IPS-20b (cell line): ENCODE measurements around the gene IMPDH2.

ENCODE experiments used
- H3K27ac ChIP-seq: one replicate; pipeline ENCODE4 v1.5.1; 2013; ENCODE audit warnings: low read length
- H3K27me3 ChIP-seq: 2 replicates; pipeline ENCODE4 v1.6.1; 2013; ENCODE audit warnings: mild to moderate bottlenecking, low read length, inconsistent platforms; ENCODE audit not compliant: insufficient read depth
- H3K36me3 ChIP-seq: 2 replicates; pipeline ENCODE4 v1.6.1; 2013; ENCODE audit warnings: low read depth, mild to moderate bottlenecking, inconsistent platforms, low read length, moderate library complexity; ENCODE audit not compliant: insufficient read depth
- H3K4me1 ChIP-seq: 2 replicates; pipeline ENCODE4 v1.6.1; 2013; ENCODE audit warnings: mild to moderate bottlenecking, control low read depth, inconsistent platforms, low read length, moderate library complexity; ENCODE audit not compliant: insufficient read depth
- H3K4me3 ChIP-seq: 2 replicates; pipeline ENCODE4 v1.5.1; 2013; ENCODE audit warnings: mild to moderate bottlenecking, low read length, inconsistent platforms
- H3K9ac ChIP-seq: 2 replicates; pipeline ENCODE4 v1.6.1; 2013; ENCODE audit warnings: low read depth, mild to moderate bottlenecking, inconsistent platforms, low read length, moderate library complexity
- H3K9me3 ChIP-seq: 2 replicates; pipeline ENCODE4 v1.6.1; 2013; ENCODE audit warnings: mild to moderate bottlenecking, low read depth, low read length, inconsistent platforms; ENCODE audit not compliant: insufficient read depth

IMPDH2 gene

GRCh38 chr3:49001155-49001554 lies 28.0 kb downstream of the IMPDH2 start:
- Histone ChIP-seq H3K4me1 (peaks cover 10% of the 10 kb centered on the region), H3K36me3 (no peaks in the 10 kb centered on the region), H3K27ac (no peak overlapping the region), H3K27me3 (no peaks in the 10 kb centered on the region), H3K4me3 (no peak overlapping the region), H3K9ac (no peak overlapping the region), H3K9me3 (no peaks in the 10 kb centered on the region)

GRCh38 chr3:48999085-48999858 lies 29.9 kb downstream of the IMPDH2 start:
- Histone ChIP-seq H3K4me1 (peaks cover 10% of the 10 kb centered on the region), H3K4me3 (no peak overlapping the region), H3K9me3 (no peaks in the 10 kb centered on the region), H3K27me3 (no peaks in the 10 kb centered on the region), H3K27ac (no peak overlapping the region), H3K36me3 (peaks cover 9% of the 10 kb centered on the region; the same call in 1 of the 2 replicates), H3K9ac (peak overlapping the region; percentile 37; the same call in 1 of the 2 replicates)

- peaks cover 11% of the 10 kb centered on the region; the same call in 1 of the 2 replicates for H3K36me3 ChIP-seq
- H3K4me3 ChIP-seq = no peak overlapping the region
Observed at GRCh38 chr3:48997714-48998637, 31.2 kb downstream of the IMPDH2 start.

GRCh38 chr3:48997102-48997635 lies 32.0 kb downstream of the IMPDH2 start:
- H3K27me3 ChIP-seq = no peaks in the 10 kb centered on the region
- no peaks in the 10 kb centered on the region for H3K9me3 ChIP-seq
- H3K27ac ChIP-seq = no peak overlapping the region
- H3K4me3 ChIP-seq = no peak overlapping the region
- H3K4me1 ChIP-seq = peaks cover 10% of the 10 kb centered on the region
- peaks cover 11% of the 10 kb centered on the region; the same call in 1 of the 2 replicates for H3K36me3 ChIP-seq
- no peak overlapping the region for H3K9ac ChIP-seq

More at GRCh38 chr3:48997714-48998637, 31.2 kb downstream of the IMPDH2 start:
- H3K9me3 ChIP-seq = no peaks in the 10 kb centered on the region
- H3K27me3 ChIP-seq = no peaks in the 10 kb centered on the region
- no peak overlapping the region for H3K27ac ChIP-seq
- H3K9ac ChIP-seq = no peak overlapping the region
- peaks cover 10% of the 10 kb centered on the region for H3K4me1 ChIP-seq

- Histone ChIP-seq H3K9ac (no peak overlapping the region), H3K27me3 (no peaks in the 10 kb centered on the region), H3K4me3 (no peak overlapping the region), H3K9me3 (no peaks in the 10 kb centered on the region), H3K4me1 (peaks cover 10% of the 10 kb centered on the region), H3K27ac (no peak overlapping the region), H3K36me3 (peaks cover 11% of the 10 kb centered on the region; the same call in 1 of the 2 replicates)
Observed at GRCh38 chr3:48996640-48997039, 32.6 kb downstream of the IMPDH2 start.

- Histone ChIP-seq H3K4me1 (peaks cover 13% of the 10 kb centered on the region), H3K9ac (no peak overlapping the region), H3K4me3 (no peak overlapping the region), H3K27ac (no peak overlapping the region), H3K36me3 (peaks cover 11% of the 10 kb centered on the region; the same call in 1 of the 2 replicates), H3K9me3 (no peaks in the 10 kb centered on the region), H3K27me3 (no peaks in the 10 kb centered on the region)
Observed at GRCh38 chr3:48993834-48994233, 35.4 kb downstream of the IMPDH2 start.

GRCh38 chr3:48991851-48992545 lies 37.2 kb downstream of the IMPDH2 start:
- peaks cover 13% of the 10 kb centered on the region for H3K4me1 ChIP-seq
- H3K4me3 ChIP-seq = peak overlapping the region; percentile 91
- H3K9me3 ChIP-seq = no peaks in the 10 kb centered on the region
- peaks cover 11% of the 10 kb centered on the region; the same call in 1 of the 2 replicates for H3K36me3 ChIP-seq
- peak overlapping the region; percentile 85; the same call in 1 of the 2 replicates for H3K9ac ChIP-seq
- no peak overlapping the region for H3K27ac ChIP-seq
- no peaks in the 10 kb centered on the region for H3K27me3 ChIP-seq

- Histone ChIP-seq H3K9me3 (no peaks in the 10 kb centered on the region), H3K36me3 (peaks cover 14% of the 10 kb centered on the region), H3K27ac (peak overlapping the region; percentile 51), H3K4me3 (peak overlapping the region; percentile 91), H3K4me1 (peaks cover 13% of the 10 kb centered on the region), H3K9ac (peak overlapping the region; percentile 85), H3K27me3 (no peaks in the 10 kb centered on the region)
Observed at GRCh38 chr3:48990636-48991469, 38.3 kb downstream of the IMPDH2 start.

GRCh38 chr3:48989796-48990635 lies 39.2 kb downstream of the IMPDH2 start, which contains the start of gene P4HTM:
Gene P4HTM, plus strand, starts transcription at chr3:48990241. Its CDS starts 16 bp downstream, at chr3:48990257.
- no peaks in the 10 kb centered on the region for H3K27me3 ChIP-seq
- peaks cover 19% of the 10 kb centered on the region for H3K36me3 ChIP-seq
- H3K4me1 ChIP-seq = peaks cover 13% of the 10 kb centered on the region
- H3K9ac ChIP-seq = peak within 1 kb of the TSS; percentile 85
- peak within 1 kb of the TSS; percentile 78 for H3K27ac ChIP-seq
- H3K9me3 ChIP-seq = no peaks in the 10 kb centered on the region
- H3K4me3 ChIP-seq = peak within 1 kb of the TSS; percentile 91
